Skin epidermis (tissue), 12 donors: ENCODE measurements around the gene VPS13D.
"Not testable (repeated sequence)": the region's sequence is repeated elsewhere in the genome, so short reads cannot be mapped to it uniquely, and the experiment has no call there.

Source experiments
- H3K27ac ChIP-seq, 21 experiments: fragments of 200-600 bp; sonication (generic) in 11 of 21; one replicate each; pipeline ENCODE4 v1.5.0; 2020; ENCODE audit warnings: mild to moderate bottlenecking in 3 of 21, inconsistent platforms in 2 of 21, moderate library complexity in 2 of 21
- H3K4me3 ChIP-seq, 7 experiments: fragments of 200-600 bp; sonication (generic) in 2 of 7; one replicate each; pipeline ENCODE4 v1.5.0; 2020; ENCODE audit warnings: inconsistent platforms in 2 of 7, mild to moderate bottlenecking in 2 of 7, moderate library complexity in 1 of 7

The VPS13D gene

GRCh38 chr1:12511516-12512468, 282.0 kb downstream of the VPS13D start:
- Histone ChIP-seq H3K4me3 (no peak overlapping the region), H3K27ac (peak overlapping the region in 14 of 21 experiments; percentile 13 to 83 (median 58))

DNA sequence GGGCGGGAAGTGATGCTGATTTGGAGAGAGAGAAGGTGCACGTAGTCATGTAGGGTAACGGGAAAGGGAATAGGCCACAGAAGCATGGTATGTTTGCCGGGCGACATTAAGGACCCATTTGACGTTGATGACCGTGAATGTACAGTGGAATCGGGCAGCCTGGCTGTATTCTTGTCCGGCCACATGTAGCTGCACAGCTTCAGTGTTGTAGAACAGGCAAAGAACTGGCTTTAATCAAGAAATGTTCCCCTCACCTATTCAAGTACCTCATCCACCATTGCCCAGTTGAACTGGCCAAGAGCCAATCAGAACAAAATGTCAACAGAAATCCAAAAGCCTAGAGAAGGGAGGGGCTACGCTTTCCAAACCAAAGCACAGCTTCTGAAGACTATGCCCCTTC, 283.4 kb downstream of the VPS13D start:
- no peak overlapping the region for H3K27ac ChIP-seq
- no peak overlapping the region for H3K4me3 ChIP-seq

- Histone ChIP-seq H3K27ac (no peak overlapping the region), H3K4me3 (no peak overlapping the region)
Measured at GRCh38 chr1:12514590-12514989, 284.8 kb downstream of the VPS13D start.

GRCh38 chr1:12515234-12515633, 285.4 kb downstream of the VPS13D start:
- Histone ChIP-seq H3K27ac (no peak overlapping the region), H3K4me3 (no peak overlapping the region)

GRCh38 chr1:12516741-12517140, 286.9 kb downstream of the VPS13D start:
- H3K4me3 ChIP-seq = no peak overlapping the region
- H3K27ac ChIP-seq = no peak overlapping the region

GRCh38 chr1:12518931-12519692, 289.3 kb downstream of the VPS13D start:
- H3K27ac ChIP-seq = peak overlapping the region in 3 of 21 experiments; percentile 18 to 49 (median 34)
- H3K4me3 ChIP-seq = no peak overlapping the region

DNA sequence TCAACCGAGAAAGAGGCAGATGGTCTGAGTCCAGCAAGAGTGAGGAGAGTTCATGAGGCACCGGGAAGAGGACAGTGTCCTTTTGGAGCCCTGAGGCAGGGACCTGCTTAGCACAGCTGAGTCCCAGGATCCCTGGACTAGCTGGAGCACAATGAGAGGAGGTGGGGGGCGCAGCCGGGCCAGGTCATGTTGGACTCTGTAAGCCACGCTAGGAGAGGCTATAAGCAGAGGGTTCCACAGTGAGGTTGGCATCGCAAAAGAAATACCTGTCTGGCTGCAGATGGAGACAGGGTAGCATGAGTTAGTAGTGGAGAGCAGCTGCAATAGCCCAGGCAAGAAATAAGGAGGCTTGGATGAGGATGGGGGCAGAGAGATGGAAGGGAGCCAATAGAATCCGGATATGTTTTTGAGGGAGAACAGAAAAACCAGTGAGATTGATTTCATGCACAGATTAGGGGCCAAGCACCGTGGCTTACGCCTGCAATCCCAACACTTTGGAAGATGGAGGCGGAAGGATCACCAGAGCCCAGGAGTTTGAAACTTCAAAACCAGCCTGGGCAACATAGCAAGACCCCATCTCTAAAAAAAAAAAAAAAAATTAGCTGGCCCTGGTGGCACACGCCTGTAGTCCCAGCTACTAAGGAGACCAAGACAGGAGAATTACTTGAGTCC, 290.0 kb downstream of the VPS13D start:
- no peak overlapping the region for H3K4me3 ChIP-seq
- peak overlapping the region in 2 of 21 experiments; percentile 18 to 34 for H3K27ac ChIP-seq

GRCh38 chr1:12521096-12521495, 291.3 kb downstream of the VPS13D start:
- Histone ChIP-seq H3K27ac (no peak overlapping the region), H3K4me3 (no peak overlapping the region)

DNA sequence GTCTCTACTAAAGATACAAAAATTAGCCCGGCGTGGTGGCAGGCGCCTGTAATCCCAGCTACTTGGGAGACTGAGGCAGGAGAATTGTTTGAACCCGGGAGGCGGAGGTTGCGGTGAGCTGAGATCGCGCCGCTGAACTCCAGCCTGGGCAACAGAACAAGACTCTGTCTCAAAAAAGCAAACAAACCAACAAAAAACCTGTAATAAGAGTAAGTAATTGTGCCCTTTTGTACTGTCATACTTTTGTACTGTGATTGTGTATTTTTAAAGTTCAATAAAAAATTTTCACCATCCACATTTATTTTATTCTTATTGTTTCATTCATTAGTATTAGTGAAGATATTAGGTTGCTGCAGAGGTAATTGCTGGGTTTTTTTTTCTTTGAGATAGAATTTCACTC, 292.9 kb downstream of the VPS13D start:
- not testable (repeated sequence) for H3K27ac ChIP-seq, H3K4me3 ChIP-seq

DNA sequence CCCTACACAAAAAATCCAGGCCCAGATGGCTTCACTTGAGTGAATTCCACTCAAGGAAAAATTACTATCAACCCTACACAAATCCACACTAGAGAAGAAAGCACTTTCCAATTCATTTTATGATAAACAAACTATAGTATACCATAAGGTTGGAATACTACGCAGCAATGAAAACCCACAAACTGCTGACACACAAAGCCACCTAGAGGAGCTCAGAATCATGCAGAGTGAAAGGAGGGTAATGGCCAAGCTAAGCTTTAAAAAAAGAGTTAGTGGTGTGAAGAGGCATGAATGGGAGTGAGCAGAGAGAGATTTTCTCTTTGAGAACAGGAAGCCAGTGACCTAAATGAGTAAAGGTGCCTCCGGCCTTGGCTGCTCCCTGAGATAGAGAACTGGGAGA, 294.4 kb downstream of the VPS13D start:
- no peak overlapping the region for H3K27ac ChIP-seq
- no peak overlapping the region for H3K4me3 ChIP-seq

DNA sequence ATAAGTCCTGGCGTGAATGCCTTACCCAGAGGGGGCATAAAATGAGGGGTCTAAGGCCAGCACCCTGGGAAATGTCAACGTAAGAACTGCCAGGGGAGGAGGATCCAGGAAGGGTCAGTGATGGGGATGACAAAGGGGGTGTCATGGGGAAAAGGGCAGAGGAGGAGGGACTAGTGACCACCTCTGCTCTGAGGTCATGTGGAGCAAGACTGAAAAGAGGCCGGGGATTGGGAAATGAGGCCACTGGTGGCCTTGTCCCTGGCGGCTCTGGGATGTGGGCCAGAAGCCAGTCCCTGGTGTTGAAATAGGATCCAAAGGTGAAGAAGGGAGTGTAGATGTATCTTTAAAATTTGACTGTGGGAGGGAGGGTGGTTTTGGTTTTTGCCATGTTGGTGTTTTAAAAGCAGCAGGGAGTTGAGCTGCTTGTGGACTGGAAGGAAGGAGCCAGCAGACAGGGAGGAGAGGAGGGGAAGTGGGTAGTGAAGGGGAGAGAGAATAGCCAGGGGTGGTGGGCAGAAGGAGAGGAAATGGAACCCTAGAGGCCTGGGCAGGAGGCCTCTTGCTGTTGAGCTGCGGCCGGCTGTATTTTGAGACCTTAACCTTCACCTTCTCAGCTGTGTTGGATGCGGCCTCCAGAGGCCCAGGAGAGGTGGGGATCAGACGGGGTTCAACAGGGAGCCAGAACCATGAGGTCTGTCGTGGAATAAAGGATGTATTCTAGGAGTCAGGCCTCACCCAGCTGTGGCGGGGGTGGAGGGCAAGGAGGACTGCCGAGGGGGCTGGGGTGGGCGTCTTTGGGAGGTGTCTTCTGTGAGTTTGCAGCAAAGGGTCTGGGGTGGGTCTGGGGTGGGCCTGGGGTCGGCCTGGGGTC, 295.7 kb downstream of the VPS13D start:
- H3K27ac ChIP-seq = peak overlapping the region in 2 of 21 experiments; percentile 26 to 38
- H3K4me3 ChIP-seq = no peak overlapping the region

- Histone ChIP-seq H3K4me3 (no peak overlapping the region), H3K27ac (peak overlapping the region in 1 of 21 experiments; percentile 3)
Measured at GRCh38 chr1:12527564-12527963, 297.7 kb downstream of the VPS13D start.

- H3K4me3 ChIP-seq = no peak overlapping the region
- peak overlapping the region in 3 of 21 experiments; percentile 3 to 43 (median 20) for H3K27ac ChIP-seq
Measured at GRCh38 chr1:12528021-12528852, 298.4 kb downstream of the VPS13D start.

DNA sequence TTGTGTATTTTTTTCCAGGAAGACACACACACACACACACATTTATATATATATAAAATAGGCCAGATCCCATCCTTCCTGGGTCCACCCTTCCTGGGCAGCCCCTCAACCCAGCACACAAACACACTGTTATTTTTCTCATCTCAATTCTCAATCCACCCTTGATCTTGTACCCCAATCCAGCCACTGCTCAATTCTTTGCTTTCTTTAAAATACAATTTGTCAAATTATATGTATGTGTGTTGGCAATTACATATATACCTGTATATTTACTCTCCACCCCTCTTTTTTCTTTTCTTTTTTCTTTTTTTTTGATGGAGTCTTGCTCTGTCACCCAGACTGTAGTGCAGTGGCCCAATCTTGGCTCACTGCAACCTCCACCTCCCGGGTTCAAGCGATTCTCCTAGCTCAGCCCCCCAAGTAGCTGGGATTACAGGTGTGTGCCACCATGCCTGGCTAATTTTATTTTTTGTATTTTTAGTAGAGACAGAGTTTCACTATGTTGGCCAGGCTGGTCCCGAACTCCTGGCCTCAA, 299.9 kb downstream of the VPS13D start:
- Histone ChIP-seq H3K4me3 (no peak overlapping the region), H3K27ac (no peak overlapping the region)

DNA sequence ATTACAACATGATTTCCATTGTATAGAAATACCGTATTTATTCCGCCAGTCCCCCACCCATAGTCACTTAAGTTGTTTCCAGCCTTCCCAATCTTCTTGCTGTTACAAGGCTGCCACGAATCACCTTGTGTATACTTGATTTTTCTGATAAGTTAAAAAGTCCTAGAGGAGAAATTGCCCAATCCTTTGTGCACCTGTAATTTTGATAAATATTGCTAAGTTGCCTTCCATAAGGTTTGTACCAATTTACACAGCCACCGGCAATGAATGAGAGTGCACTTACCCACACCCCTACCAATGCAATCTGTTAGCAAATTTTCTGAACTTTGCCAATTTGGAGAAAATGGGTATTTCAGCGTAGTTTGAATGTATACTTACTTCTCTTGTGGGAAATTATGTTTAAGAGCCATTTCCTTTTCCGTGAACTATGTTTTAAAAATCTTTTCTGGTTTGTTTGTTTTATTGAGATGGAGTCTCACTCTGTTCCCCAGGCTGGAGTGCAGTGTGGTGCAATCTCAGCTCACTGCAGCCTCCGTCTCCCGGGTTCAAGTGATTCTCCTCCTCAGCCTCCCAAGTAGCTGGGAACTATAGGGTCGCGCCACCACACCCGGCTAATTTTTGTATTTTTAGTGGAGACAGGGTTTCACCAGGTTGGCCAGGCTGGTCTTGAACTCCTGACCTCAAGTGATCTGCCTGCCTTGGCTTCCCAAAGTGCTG, 300.8 kb downstream of the VPS13D start:
- no peak overlapping the region for H3K27ac ChIP-seq

GRCh38 chr1:12531179-12531499, 301.3 kb downstream of the VPS13D start:
- H3K4me3 ChIP-seq = no peak overlapping the region
- no peak overlapping the region for H3K27ac ChIP-seq

More for the DNA sequence above, 300.8 kb downstream of the VPS13D start:
- H3K4me3 ChIP-seq = no peak overlapping the region
